Stimulated activated naive CD8-positive, alpha-beta T cell treated with anti-CD3 and anti-CD28 coated beads, Interleukin-15, Interleukin-2, amounts not matched to agents 100 U/mL and 50 U/mL, for 24 hours (primary cell): ENCODE results near the gene FBXW8.

Source experiments
- ATAC-seq: fragments of 150-1000 bp; cut with Tn5 transposase; one replicate; pipeline ENCODE4 v1.10.0; 2021
- DNase-seq: peaks from one replicate; pipeline ENCODE4 v3.0.0; 2021

Gene FBXW8

DNA sequence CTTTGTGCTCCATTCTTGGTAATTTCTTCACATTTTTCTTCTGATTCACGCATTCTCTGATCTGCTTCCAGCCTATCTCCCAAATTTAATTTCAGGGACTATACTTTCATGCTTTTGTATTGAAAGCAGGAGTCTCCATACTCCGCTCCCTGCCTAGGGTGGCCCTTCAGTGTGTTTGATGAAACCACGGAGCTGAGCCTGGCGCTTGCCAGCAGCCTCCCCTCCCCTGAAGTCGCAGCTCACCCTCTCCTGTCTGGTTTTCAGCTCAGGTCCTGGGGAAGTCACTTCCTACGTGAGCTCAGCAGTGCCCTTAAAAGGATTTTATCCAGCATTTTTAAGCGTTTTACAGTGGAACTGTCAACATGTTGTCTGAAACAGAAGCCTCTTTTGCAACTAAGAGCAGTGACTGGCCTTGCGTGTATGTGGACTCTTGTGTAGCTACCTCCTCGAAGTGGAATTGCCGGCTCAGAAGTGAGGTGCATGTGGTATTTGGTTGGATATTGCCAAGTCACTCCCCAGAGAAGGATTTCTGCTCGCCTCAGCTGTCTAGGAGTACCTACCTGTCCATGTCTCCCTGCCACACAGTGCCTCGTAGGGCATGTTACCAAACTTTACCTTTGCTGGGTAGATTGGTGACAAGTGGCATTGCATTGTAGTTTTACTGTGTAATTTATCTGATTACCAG, 109.9 kb downstream of the FBXW8 start:
- DNase-seq: no peak
- no peak for ATAC-seq

DNA sequence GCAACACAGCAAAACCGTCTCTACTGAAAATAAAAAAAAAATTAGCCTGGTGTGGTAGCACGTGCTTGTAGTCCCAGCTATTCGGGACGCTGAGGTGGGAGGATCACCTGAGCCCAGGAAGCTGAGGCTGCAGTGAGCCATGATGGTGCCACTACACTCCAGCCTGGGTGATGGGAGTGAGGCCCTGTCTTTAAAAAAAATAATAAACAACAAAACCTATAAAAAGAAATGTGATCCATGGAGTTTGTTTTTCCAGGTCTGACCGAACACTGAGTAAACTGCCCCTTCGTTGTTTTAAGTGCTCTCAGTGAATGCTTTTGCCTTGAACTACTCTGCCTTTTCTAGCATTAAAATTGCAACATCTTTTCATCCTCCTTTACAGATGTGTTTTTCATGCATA, 111.7 kb downstream of the FBXW8 start:
- no peak for ATAC-seq
- no peak for DNase-seq

DNA sequence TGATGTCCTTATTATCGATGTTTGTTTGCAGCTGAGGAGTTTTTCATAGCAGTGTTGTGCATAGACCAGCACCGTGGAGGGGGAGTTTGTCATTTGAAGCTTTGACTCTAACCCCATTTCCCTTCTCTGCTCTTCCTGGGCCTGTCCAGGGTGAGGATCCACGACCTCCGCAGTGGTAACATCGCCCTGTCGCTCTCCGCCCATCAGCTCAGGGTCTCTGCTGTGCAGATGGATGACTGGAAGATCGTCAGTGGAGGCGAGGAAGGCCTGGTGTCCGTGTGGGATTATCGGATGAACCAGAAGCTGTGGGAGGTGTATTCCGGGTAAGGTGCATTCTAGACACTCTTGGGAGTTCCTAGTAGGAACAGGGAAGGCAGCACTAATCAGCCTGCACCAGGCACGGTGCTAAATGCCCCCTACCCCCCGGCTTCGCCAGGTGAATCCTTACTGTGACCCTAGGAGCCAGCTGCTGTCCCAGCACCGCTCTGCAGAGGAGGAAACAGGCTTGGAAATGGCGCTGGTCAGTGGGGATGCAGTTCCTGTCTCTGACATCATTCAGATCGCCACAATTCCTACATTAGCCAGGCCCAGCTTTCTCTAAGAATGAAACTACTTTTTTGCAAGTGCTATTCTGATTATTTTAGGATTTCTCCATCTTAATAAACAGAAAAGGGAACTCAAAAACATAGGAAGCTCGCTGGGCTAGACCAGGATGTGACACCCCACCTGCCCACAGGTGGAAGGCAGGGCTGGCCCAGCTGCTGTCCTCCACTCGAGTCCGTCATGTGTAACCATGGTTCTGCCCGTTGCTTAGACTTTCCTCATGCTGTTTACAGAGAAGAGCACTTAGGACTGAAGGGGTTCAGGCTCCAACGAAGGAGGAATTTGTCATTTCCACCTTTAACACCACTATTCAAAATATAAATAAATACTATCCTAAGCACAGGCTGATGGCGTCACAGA, 113.5 kb downstream of the FBXW8 start:
- ATAC-seq: no peak

DNA sequence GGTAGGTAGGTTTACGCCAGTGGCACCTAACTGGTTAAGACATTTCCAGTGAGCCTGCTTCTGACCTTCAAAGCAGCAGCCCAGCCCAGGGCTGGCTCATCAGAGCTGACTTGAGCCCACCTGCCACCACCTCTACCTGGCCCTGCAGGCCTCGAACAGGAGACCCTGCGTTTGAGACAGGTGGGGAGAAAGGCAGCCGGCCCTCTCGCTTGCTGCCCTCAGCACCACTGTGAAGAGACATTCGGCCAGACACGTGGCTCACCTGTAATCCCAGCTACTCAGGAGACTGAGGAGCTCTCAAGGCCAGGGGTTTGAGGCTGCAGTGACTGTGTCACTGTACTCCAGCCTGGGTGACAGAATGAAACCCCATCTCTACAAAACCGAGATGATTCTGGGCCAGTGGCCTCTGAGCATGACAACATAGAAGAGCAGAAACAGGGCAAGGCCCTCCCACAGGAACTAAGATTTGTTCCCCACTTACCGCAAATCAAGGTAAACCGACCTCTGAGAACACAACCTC, 114.3 kb downstream of the FBXW8 start:
- no peak for DNase-seq
- ATAC-seq: no peak

More for the DNA sequence above, 113.5 kb downstream of the FBXW8 start:
- DNase-seq: no peak

DNA sequence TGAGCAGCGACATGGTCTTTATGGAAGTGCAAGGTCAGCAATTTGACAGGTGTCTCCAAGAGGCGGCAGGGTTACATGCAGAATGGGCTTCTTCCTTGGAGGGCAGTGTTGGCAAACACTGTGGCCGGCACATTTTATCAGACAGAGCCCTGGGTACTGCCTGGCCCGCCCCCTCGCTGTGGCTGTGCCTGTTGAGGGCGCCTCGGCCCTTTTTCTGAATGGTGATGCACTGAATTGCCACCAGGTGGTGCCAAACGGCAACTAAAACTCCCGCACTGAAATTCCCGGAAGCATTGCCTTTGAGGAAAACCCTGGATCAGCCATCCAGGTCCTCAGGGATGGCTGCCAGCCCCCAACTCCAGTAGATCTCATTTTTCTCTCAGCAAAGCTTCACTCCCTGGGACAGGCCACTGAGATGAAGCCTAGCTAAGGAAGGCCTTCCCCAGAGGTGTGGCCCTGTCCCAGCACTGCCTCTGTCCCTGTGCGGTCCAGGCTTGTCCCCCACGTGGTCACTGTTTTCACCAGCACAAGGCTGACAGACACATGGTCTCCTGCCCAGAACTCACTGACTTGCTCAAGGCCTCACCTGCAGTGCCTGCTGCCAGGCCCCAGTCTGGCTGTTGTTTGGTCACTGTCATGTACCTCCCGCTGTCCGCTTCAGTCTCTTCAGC, 114.9 kb downstream of the FBXW8 start:
- peak; percentile 57 for DNase-seq
- peak; percentile 47 for ATAC-seq

DNA sequence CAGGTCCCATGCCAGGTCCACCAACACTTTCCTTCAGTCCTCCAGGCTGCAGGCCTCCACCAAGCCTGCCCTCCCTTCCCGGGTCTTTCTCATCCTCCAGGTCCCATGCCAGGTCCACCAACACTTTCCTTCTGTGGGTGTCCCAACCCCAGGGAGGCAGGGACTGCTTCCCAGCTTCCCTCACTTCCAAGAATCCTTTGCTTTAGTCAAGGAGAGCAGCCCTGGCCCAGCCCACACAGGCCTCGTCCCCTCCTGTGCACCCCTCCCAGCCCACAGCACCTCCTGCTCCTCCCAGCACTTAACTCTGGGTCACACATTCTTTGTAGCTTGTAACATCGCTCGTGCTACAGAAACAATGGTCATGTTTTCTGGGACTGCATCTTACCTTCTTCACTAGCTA, 115.6 kb downstream of the FBXW8 start:
- DNase-seq: no peak
- ATAC-seq: no peak

DNA sequence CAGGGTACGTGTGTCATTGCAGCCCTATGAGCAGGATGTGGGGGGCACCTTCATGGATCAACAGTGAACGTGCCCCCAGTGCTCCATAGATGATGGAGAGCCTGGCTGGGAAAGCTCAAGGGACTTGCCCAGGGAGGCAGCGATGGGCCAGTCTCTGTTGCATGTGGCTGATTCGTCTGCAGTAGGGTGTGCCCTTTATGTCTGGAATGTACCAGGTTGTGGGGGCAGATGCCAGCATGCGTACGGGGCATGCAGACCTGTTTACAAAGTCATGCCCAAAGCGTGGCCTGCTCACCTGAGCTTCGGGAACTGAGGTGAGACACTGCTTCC, 116.1 kb downstream of the FBXW8 start:
- DNase-seq: no peak
- no peak for ATAC-seq

DNA sequence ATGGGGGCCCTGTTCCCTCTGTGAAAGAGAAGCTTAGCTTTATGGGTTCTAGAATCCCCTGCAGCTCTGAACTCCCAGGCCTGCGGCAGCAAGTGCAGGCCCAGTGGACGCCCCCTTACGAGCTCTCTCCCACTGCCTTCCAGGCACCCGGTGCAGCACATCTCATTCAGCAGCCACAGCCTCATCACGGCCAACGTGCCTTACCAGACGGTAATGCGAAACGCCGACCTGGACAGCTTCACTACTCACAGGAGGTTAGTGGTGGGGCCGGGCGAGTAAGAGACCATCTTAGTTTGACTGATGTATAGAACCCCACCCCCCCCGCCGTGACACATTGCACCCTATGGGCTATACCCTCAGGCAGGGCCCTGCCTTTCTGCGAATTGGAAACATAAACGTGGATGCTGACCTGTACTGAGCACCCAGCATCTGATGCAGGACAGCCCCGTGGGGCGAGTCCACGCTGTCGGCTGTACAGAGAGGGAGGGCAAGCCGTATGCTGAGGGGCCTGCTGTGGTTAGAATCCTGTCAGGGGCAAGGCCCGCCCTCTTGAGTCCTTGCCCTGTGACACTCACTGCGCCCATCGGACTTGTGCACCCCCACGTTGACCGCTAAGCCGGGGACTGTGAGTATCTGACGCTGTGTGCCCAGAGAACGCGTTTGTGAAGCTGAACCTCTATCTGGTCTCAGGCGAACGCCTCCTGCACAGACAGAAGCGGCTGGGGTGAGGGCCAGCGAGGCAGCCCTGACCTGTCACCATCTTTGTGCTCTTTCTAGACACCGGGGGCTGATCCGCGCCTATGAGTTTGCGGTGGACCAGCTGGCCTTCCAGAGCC, 116.7 kb downstream of the FBXW8 start:
- no peak for DNase-seq
- no peak for ATAC-seq

DNA sequence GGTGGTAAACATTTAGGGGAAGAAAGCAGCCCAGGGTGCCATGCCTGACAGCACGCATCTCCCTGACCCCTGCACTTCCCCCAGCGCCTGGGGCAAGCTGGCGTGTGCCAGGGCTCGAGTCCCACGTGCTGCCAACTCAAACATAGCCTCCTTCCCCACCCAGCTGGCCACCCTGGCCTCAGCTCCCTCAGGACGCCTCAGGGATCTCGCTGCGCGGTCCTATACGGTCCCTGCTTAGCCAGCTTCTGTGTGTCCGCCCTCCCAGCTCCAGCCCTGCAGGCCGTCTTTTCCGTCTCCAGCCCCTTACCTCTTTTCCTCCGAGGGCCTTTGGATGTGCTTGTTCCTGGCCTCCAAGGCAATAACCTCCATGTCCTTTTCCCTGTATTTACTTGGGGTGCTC, 117.5 kb downstream of the FBXW8 start:
- ATAC-seq (no peak), DNase-seq (no peak)

DNA sequence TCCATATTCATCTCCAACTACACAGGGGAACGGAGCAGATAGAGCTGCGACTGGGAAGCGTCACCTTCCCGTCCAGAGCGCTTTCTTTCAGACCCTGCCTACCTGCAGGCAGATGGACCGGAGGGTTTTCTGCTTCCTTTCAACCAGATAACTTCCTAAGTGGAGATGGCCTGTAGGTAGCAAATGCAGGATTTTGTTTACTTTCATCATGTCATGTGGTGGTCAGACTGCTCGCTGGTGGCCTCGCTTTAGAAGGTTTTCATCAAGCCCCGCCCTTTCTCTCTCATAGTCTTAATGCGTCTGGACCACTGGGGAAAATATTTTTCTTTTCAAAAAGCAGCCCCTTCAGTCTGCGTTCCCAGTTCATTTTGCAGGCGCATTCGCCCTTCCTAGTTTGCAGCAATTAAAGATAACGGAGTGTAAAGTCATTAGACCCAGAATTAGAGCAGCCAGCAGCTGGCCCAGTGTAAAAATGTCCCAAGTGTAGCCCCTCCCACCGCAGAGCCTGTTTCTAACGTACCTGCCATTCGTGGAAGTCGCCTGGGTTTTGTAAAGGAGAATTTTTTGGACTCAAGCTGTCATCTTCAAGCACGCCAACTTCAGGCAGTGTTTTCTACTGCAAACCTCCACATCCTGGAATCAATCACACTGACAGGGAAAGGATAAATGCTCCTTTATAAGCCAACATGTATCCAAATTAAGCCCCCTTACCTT, 119.6 kb downstream of the FBXW8 start:
- no peak for ATAC-seq

DNA sequence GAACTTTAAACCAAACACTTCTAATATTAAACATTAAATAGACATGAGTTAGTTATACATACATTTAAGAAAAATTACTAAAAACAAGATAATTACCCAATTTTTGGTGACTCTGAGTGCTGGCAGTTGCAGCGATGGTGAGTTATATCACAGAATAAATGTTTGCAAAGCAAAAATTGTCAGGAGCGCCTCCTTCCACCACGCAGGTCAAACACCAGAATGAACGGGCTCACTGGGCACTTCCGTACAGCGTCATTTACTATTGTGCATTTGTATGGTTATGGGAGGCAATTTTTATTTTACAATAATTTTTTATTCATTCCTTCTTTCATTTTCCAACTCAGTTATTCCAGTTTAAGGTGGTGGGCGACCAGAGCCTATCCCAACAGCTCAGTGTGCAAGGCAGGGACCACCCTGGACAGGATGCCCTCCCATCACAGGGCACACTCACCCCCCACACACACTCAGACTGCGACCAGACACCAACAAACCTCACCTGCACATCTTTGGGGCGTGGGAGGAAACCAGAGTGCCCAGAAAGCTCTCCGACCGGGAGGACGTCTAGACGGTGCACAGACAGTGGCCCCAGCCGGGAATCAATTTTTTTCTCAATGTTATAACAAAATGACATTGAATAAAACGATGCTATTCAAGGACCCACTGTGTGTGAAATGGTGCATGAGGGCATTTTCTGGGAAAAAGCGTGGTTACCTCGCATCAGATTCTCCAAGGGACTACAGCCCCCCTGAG, 121.3 kb downstream of the FBXW8 start:
- no peak for DNase-seq
- no peak for ATAC-seq

More for the DNA sequence above, 119.6 kb downstream of the FBXW8 start:
- DNase-seq: no peak

DNA sequence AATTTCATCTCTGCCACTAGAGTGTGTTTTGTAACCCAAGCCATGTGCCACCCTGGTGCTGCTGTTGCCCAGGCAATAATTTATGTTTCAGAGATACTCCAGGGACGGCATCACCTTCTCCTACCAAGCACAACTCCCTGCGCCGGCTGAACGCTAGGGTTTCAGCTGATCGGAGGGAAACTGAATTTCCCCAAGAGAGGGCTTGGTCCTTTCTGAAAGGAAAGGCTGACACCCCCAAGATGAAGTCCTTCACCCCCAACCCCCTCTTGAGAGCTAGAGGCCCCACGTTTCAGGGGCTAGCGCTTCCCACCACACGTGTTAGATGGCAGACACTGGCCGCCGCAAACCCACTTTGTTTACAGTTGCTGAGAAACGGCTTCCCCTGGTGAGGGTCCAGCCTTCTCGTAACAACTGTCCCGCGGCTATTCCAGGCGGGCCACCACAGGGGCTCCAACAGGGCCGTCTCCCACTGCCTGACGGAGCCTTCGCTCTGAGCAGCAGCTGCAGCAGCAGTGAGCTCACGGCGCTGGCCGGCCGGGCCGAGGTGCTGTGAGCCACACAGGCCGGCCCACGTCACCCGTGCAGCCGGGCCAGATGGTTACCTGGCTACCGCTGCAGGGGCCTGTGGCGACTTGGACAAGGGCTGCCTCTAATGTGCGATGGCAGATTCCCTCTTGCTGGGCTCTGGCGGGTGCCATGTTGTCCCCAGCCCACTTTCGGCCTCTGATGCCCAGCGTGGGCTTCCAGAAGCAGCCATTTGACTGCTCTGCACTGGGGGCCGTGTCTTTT, 122.0 kb downstream of the FBXW8 start:
- ATAC-seq (peak; percentile 30), DNase-seq (no peak)

DNA sequence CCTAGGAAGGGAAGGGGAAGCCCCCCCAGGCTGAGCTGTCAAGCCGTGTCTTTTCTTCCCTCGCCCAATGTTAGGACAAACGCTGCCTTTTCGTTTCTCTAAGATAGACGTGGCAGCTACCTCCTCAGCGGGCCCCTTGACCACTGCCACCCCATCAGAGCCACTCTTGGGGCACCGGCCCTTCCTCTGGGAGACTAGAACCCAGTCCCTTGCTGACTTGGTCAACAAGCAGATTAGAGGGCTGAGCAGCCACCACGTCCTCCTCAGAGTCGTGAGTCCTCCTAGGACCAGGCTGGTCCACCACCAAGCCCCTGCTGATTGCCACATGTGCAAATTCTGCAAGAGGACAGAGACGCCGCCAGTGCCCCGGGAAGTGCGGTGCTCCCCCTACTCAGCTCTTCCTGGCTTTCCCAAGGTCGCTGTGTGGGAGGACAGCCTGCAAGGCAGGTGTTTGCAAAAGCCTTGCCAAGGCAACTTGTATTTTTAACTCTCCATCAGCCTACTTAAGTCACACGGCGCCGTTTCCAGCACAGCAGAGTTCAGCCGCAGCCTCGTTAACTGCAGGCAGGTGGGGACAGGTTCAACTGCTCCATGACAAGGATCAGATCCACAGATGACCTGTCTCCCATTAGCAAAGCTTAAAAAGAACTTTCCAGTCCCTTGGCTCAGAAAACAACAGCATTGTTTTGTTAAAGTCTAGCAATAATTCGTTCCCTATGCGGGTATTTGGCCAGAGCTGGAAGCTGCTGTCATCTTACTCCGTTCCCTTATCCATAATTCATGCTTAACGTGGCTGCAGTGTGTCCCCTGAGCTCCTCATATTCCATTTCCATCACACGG, 122.9 kb downstream of the FBXW8 start:
- DNase-seq (no peak), ATAC-seq (peak; percentile 10)

DNA sequence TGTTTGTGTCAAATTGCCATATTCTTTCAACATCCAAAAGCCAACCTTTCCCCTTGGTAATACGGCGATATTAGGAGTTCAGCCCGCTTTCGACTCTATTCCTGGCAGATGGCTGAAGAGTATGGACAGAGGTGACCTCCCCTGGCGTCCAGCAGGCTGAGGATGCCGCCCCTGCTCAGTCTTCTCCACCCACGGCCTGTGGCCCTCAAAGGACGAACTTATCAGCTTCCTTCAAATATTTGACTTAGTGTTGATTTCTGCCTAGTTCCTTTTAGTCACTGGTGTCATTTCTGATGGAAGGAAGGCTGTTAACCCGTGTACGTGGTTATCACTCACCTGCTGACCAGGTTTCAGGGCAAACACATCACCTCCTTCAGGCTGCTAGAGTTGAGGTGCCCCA, 123.5 kb downstream of the FBXW8 start:
- DNase-seq (no peak), ATAC-seq (no peak)

DNA sequence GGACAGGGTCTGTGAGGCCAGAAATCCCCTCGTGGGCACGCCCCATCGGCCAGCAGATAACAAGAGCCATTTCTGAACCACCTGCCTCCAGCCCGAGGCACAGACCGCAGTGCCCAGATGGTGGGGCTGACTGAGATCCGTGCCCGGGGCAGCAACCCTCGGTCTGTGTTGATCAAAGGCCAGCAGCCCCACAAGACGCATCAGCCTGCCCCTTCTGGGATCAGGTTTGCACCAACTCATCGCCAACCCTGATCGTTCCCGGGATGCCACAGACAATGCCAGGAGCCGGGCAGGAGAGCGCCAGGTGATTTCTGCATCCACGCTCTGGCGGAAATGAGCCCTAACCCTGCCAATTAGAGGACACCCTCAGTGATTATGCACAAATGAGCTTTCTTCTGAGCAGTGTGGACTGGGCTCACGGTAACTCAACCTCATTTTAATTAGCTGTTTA, 124.0 kb downstream of the FBXW8 start:
- ATAC-seq (no peak), DNase-seq (no peak)

DNA sequence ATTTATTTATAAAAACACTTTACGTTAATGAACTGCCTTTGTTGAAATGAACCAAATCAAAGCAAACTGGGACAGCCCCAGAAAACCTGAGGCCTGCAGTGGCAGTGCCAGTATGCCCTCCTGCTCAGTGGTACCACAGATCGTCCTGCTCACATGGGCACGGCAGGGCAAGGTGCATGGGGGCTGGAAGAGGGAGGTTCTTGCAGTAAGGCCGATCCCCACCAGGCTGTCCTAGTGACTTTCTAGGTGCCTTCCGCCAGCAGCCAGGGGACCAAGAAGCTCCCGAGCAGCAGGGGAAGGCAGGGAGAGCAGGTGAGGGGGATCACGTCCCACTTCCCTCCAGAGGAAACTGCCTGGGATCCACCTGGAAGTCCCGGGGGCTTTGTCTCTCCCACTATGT, 124.5 kb downstream of the FBXW8 start:
- ATAC-seq (no peak), DNase-seq (no peak)

DNA sequence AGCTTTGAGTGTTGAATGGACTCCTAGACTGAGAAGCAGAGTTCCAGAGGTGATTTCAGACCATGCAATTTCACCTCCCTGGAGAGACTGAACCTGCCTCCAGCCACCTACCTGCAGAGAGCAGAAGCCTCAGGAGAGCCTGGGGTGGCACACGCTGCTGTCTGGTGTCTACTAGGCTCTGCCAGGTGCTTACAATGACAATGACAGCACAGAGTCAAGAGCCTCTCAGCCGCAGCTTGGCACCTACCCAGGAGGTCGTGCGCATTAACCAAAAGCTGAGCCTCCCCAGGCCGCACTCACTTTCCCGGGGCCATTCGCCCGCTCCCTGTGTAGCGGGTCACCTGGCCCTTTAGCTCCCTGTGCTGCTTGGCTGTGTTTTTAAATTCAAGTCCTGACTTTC, 125.3 kb downstream of the FBXW8 start:
- ATAC-seq (no peak), DNase-seq (no peak)

DNA sequence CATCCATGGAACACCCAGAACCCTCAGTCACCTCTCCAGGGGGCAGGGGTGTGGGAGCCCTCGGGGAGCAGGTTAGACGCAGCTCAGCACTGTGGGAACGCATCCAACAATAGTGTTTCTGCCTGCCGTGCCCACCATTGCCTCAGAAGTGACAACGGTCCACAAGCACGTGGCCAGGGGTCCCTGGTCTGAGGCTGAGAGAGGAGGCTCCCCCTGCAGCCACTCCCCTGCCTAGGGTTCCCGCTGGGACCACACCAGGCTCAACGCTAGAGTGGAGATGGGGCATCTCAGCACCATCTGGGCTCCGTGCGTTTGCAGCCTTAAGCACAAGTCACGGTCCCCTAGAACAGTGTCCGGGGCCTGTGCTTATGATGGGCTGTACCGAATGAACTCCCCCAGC, 125.8 kb downstream of the FBXW8 start:
- no peak for DNase-seq
- ATAC-seq: no peak
